Upper lobe of left lung (tissue), 4 donors: ENCODE results near the gene BMAL1.
"Not testable (repeated sequence)": the region's sequence is repeated elsewhere in the genome, so short reads cannot be mapped to it uniquely, and the experiment has no call there.

ENCODE experiments used
- EP300 ChIP-seq, 4 donors: sonication (generic); formaldehyde crosslinking; IDR thresholded peaks; one replicate each; pipeline ENCODE4 v1.5.1; 2017; ENCODE audit warnings: antibody characterized with exemption in 4 of 4, control low read depth in 2 of 4
- POLR2A ChIP-seq, 4 donors: fragments of 450-650 bp; IDR thresholded peaks; one replicate each; pipeline ENCODE4 v1.5.1; 2016 to 2017; ENCODE audit warnings: antibody characterized with exemption in 4 of 4, mild to moderate bottlenecking in 2 of 4
- TF ChIP-seq, protein P1 (sequence below), 6 experiments: fragments of 450-650 bp in 4 of 6; fragments of 200-600 bp in 2 of 6; sonication (generic) in 2 of 6; IDR thresholded peaks; one replicate each; pipeline ENCODE4 v1.5.1; 2016 to 2019; ENCODE audit warnings: antibody characterized with exemption in 6 of 6

DNA sequence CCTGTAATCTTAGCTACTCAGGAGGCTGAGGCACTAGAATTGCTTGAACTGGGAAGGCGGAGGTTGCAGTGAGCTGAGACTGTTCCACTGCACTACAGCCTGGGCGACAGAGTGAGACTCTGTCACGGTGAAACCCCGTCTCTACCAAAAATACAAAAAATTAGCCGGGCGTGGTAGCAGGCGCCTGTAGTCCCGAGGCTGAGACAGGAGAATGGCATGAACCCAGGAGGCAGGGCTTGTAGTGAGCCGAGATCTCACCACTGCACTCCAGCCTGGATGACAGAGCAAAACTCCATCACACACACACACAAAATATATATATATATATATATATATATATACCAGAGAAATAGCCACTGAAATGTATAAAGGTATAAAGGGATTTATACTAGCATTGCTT lies 19.5 kb upstream of the BMAL1 start:
- TF ChIP-seq, protein P1, sequence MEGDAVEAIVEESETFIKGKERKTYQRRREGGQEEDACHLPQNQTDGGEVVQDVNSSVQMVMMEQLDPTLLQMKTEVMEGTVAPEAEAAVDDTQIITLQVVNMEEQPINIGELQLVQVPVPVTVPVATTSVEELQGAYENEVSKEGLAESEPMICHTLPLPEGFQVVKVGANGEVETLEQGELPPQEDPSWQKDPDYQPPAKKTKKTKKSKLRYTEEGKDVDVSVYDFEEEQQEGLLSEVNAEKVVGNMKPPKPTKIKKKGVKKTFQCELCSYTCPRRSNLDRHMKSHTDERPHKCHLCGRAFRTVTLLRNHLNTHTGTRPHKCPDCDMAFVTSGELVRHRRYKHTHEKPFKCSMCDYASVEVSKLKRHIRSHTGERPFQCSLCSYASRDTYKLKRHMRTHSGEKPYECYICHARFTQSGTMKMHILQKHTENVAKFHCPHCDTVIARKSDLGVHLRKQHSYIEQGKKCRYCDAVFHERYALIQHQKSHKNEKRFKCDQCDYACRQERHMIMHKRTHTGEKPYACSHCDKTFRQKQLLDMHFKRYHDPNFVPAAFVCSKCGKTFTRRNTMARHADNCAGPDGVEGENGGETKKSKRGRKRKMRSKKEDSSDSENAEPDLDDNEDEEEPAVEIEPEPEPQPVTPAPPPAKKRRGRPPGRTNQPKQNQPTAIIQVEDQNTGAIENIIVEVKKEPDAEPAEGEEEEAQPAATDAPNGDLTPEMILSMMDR (IDR thresholded peaks at IDR 0.05), result not testable (repeated sequence)
- TF ChIP-seq POLR2A, EP300 (IDR thresholded peaks at IDR 0.05): not testable (repeated sequence)
